Measurements from ENCODE around the gene EEIG1.
A peak's percentile ranks its signal among the peaks of the same experiment; 100 is the strongest.

EEIG1 gene

GRCh38 chr9:127979333-127980059 is 1.3 kb downstream of the EEIG1 start:
- TF ChIP-seq, protein P1, sequence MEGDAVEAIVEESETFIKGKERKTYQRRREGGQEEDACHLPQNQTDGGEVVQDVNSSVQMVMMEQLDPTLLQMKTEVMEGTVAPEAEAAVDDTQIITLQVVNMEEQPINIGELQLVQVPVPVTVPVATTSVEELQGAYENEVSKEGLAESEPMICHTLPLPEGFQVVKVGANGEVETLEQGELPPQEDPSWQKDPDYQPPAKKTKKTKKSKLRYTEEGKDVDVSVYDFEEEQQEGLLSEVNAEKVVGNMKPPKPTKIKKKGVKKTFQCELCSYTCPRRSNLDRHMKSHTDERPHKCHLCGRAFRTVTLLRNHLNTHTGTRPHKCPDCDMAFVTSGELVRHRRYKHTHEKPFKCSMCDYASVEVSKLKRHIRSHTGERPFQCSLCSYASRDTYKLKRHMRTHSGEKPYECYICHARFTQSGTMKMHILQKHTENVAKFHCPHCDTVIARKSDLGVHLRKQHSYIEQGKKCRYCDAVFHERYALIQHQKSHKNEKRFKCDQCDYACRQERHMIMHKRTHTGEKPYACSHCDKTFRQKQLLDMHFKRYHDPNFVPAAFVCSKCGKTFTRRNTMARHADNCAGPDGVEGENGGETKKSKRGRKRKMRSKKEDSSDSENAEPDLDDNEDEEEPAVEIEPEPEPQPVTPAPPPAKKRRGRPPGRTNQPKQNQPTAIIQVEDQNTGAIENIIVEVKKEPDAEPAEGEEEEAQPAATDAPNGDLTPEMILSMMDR (IDR thresholded peaks at IDR 0.05), result no peak
- H3K36me3 Mint-ChIP-seq (ENCODE audit: low read depth), result no peaks in the 10 kb centered on the region

DNA sequence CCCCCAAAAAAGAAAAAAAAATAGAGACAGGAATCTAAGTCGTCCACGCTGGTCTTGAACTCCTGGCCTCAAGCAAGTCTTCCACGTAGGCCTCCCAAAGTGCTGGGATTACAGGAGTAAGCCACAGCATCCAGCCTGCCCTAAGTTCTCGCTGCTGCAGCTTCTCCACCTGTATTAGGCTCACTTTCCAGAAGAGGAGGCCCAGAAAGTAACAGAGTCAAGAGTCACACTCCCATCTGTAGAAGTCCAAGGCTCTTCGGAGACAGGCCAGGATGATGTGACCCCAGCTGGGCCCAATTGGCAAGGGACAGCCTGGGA is 1.8 kb downstream of the EEIG1 start:
- H3K4me1 Mint-ChIP-seq, result peaks cover 85% of the 10 kb centered on the region
- H3K27ac Mint-ChIP-seq, result no peak overlapping the region
- no peaks in the 10 kb centered on the region for H3K9me3 Mint-ChIP-seq
- H3K4me3 Mint-ChIP-seq, result peak overlapping the region; percentile 95
- DNase-seq, result no peak
- TF ChIP-seq, protein P1 (IDR thresholded peaks at IDR 0.05), result no peak
- no peaks in the 10 kb centered on the region for H3K36me3 Mint-ChIP-seq (ENCODE audit: low read depth)
- H3K27me3 Mint-ChIP-seq (ENCODE audit: low read depth, poor library complexity), result no peaks in the 10 kb centered on the region

More at GRCh38 chr9:127979333-127980059, 1.3 kb downstream of the EEIG1 start:
- no peaks in the 10 kb centered on the region for H3K27me3 Mint-ChIP-seq (ENCODE audit: low read depth, poor library complexity)
- H3K4me1 Mint-ChIP-seq, result peaks cover 82% of the 10 kb centered on the region
- peak; percentile 37 for DNase-seq
- H3K9me3 Mint-ChIP-seq, result no peaks in the 10 kb centered on the region
- peak overlapping the region; percentile 72 for H3K27ac Mint-ChIP-seq
- H3K4me3 Mint-ChIP-seq, result peak overlapping the region; percentile 95

DNA sequence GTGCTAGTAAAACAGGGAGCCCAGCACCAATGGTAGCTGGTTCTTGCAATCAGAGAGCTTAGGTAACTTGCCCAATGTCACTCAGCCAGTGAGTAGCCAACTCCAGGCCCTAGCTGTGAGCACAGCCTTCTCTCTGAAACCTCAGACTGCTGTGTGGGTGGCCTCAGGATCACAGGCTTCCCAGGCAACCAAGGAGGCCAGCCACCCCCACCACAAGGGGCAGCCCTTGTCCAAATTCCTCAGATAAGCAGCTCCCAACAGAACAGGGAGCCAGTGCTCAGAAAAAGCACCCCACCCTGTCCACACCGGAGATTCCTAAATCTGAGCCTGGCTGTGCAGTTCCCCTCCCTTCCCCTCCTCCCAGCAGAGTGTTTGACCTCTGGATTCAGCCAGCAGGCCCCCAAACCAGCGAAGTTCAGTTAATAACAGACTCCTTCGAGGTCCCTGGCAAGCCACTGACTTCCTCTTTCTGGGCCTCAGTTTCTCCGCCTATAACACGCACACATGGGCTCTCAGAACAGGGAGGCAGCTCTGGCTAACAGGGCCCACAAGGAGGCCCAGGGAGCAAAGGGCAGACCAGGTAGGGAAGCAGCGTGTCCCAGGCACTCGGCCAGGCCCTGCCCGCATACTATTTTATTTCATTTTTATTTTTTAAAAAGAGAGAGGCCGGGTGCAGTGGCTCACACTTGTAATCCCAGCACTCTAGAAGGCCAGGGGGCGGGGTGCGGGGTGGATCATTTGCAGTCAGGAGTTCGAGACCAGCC is 2.7 kb downstream of the EEIG1 start:
- Mint-ChIP-seq H3K9me3 (no peaks in the 10 kb centered on the region), H3K27ac (no peak overlapping the region), H3K4me1 (peaks cover 82% of the 10 kb centered on the region), H3K36me3 (ENCODE audit: low read depth) (no peaks in the 10 kb centered on the region), H3K27me3 (ENCODE audit: low read depth, poor library complexity) (no peaks in the 10 kb centered on the region), H3K4me3 (peak overlapping the region; percentile 95)
- TF ChIP-seq, protein P1 (IDR thresholded peaks at IDR 0.05), result no peak
- peak; percentile 54 for DNase-seq

GRCh38 chr9:127977009-127977883 is 3.5 kb downstream of the EEIG1 start:
- no peaks in the 10 kb centered on the region for H3K27me3 Mint-ChIP-seq (ENCODE audit: low read depth, poor library complexity)
- no peak for DNase-seq
- H3K9me3 Mint-ChIP-seq, result no peaks in the 10 kb centered on the region
- peaks cover 82% of the 10 kb centered on the region for H3K4me1 Mint-ChIP-seq
- H3K4me3 Mint-ChIP-seq, result peak overlapping the region; percentile 73
- TF ChIP-seq, protein P1 (IDR thresholded peaks at IDR 0.05), result no peak
- no peak overlapping the region for H3K27ac Mint-ChIP-seq
- H3K36me3 Mint-ChIP-seq (ENCODE audit: low read depth), result no peaks in the 10 kb centered on the region

DNA sequence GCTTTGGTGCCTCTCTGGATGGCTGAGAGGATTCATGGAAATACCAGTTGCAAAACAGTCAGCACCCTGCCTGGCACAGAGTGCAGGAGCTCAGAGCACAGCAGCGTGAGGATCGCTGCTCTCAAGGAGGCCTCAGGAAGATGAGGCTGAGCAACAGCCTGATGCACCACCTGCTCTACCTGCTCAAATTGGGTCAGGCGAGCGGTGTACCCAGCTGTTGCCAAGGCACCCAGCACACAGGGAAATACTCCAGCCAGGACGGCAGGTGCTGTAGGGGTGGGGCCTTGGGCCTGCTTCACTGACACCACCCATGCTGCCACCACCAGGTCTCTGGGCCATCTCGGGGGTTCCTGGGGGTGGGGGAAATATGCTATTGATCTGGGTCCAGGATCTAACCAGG is 4.3 kb downstream of the EEIG1 start:
- Mint-ChIP-seq H3K36me3 (ENCODE audit: low read depth) (no peaks in the 10 kb centered on the region), H3K27ac (no peak overlapping the region), H3K4me1 (peaks cover 82% of the 10 kb centered on the region), H3K4me3 (no peak overlapping the region), H3K27me3 (ENCODE audit: low read depth, poor library complexity) (no peaks in the 10 kb centered on the region), H3K9me3 (no peaks in the 10 kb centered on the region)
- DNase-seq, result no peak
- TF ChIP-seq, protein P1 (IDR thresholded peaks at IDR 0.05), result no peak
